Measurements from ENCODE around the gene HNRNPUL2. TPM values are rescaled to one million over a fixed set of nuclear protein-coding genes. Genes with fewer than 3 reads are reported as not detected.
A peak's percentile ranks its signal among the peaks of the same experiment; 100 is the strongest.

The HNRNPUL2 gene
- total and polyA plus RNA-seq, 9 of the 15 experiments (the other 6 are each of a cell fraction or from before 2014, with no cell fraction given), result 0.89 to 44.3 (median 15.2) TPM

DNA sequence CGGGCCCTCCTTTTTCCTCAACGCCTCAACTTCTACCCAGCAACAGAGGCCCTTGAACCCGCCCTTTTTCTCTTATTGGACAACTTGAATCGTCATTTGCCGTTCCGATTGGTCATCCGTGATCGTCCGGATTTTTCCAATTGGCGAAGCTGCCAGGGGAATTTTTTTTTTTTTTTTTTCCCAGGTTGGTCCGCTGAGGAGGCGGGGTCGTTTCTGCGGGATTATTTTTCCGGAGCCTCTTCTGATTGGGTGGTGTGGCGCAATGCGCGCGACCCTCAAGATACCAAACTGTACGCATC, 564 bp upstream of the HNRNPUL2 start:
- FAIRE-seq, result peak; percentile 91
- WGBS (ENCODE audit: insufficient coverage, low coverage, missing lambda C conversion rate), result under 1% methylated on average over 20 of the region's 20 CpGs
- in situ Hi-C loops (cut with MboI), result no loop called here
- TF ChIP-seq ASH1L (IDR thresholded peaks at IDR 0.05; ENCODE audit: borderline replicate concordance, low read depth, partially characterized antibody), result peak; percentile 89
- peak; percentile 53; the same call in 1 of the 2 replicates for TF ChIP-seq SP1 (CRISPR knock-in tag; IDR thresholded peaks at IDR 0.05)
- TF ChIP-seq, protein P1, sequence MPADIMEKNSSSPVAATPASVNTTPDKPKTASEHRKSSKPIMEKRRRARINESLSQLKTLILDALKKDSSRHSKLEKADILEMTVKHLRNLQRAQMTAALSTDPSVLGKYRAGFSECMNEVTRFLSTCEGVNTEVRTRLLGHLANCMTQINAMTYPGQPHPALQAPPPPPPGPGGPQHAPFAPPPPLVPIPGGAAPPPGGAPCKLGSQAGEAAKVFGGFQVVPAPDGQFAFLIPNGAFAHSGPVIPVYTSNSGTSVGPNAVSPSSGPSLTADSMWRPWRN (IDR thresholded peaks at IDR 0.05; ENCODE audit: low read depth), result peak; percentile 56; the same call in 1 of the 2 replicates
- TF ChIP-seq, protein P2, sequence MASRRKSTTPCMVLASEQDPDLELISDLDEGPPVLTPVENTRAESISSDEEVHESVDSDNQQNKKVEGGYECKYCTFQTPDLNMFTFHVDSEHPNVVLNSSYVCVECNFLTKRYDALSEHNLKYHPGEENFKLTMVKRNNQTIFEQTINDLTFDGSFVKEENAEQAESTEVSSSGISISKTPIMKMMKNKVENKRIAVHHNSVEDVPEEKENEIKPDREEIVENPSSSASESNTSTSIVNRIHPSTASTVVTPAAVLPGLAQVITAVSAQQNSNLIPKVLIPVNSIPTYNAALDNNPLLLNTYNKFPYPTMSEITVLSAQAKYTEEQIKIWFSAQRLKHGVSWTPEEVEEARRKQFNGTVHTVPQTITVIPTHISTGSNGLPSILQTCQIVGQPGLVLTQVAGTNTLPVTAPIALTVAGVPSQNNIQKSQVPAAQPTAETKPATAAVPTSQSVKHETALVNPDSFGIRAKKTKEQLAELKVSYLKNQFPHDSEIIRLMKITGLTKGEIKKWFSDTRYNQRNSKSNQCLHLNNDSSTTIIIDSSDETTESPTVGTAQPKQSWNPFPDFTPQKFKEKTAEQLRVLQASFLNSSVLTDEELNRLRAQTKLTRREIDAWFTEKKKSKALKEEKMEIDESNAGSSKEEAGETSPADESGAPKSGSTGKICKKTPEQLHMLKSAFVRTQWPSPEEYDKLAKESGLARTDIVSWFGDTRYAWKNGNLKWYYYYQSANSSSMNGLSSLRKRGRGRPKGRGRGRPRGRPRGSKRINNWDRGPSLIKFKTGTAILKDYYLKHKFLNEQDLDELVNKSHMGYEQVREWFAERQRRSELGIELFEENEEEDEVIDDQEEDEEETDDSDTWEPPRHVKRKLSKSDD (conservative IDR thresholded peaks at IDR 0.05; ENCODE audit: low read length), result no peak
- no peak for TF ChIP-seq ZNF785 (CRISPR knock-in tag; IDR thresholded peaks at IDR 0.05)
- TF ChIP-seq, protein P3, sequence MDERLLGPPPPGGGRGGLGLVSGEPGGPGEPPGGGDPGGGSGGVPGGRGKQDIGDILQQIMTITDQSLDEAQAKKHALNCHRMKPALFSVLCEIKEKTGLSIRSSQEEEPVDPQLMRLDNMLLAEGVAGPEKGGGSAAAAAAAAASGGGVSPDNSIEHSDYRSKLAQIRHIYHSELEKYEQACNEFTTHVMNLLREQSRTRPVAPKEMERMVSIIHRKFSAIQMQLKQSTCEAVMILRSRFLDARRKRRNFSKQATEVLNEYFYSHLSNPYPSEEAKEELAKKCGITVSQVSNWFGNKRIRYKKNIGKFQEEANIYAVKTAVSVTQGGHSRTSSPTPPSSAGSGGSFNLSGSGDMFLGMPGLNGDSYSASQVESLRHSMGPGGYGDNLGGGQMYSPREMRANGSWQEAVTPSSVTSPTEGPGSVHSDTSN (CRISPR knock-in tag; IDR thresholded peaks at IDR 0.05; ENCODE audit: low read depth), result no peak
- TF ChIP-seq, protein P3 (tag; conservative IDR thresholded peaks at IDR 0.05; ENCODE audit: low read depth), result no peak
- TF ChIP-seq MBD2 (IDR thresholded peaks at IDR 0.05; ENCODE audit: borderline replicate concordance, low read depth), result no peak
- no peak for TF ChIP-seq ZNF717 (CRISPR knock-in tag; IDR thresholded peaks at IDR 0.05)
- no peak for TF ChIP-seq SMARCC2 (IDR thresholded peaks at IDR 0.05; ENCODE audit: low read depth)
- no peak for TF ChIP-seq HNRNPK (IDR thresholded peaks at IDR 0.05; ENCODE audit: low read depth, low read length, poor library complexity, severe bottlenecking)
- TF ChIP-seq CEBPB (tag; IDR thresholded peaks at IDR 0.05), result peak; percentile 84; the same call in 1 of the 2 replicates
- TF ChIP-seq ZNF133 (CRISPR knock-in tag; IDR thresholded peaks at IDR 0.05), result no peak
- no peak for TF ChIP-seq PCBP2 (IDR thresholded peaks at IDR 0.05; ENCODE audit: low read depth, low read length, poor library complexity, severe bottlenecking)
- no peak for TF ChIP-seq TFAM (CRISPR knock-in tag; conservative IDR thresholded peaks at IDR 0.05)
- peak; percentile 88 for TF ChIP-seq MYBL2 (IDR thresholded peaks at IDR 0.05; ENCODE audit: low read depth)
- no peak for TF ChIP-seq MYBL2 (CRISPR knock-in tag; IDR thresholded peaks at IDR 0.05; ENCODE audit: borderline replicate concordance)

More for the DNA sequence above, 564 bp upstream of the HNRNPUL2 start:
- ATAC-seq, result peak; percentile 80
- Histone ChIP-seq H3K9me3 (replicated peaks; ENCODE audit: control insufficient read depth, insufficient read depth, low read depth, low read length) (no peaks in the 10 kb centered on the region), H3K4me1 (replicated peaks in 1 of 2; ENCODE audit: control insufficient read depth in 2 of 2, insufficient read depth in 2 of 2, low read length in 2 of 2) (peaks cover 13 to 19% of the 10 kb centered on the region in 2 experiments; a peak in 4 of 5 replicates), H3K27me3 (ENCODE audit: control insufficient read depth in 2 of 2, insufficient read depth in 2 of 2, low read length in 2 of 2) (no peaks in the 10 kb centered on the region), H3K9me1 (ENCODE audit: control insufficient read depth, insufficient read depth, low read length) (no peaks in the 10 kb centered on the region), H3K27ac (ENCODE audit: extremely low read depth, low read depth, low read length) (peak overlapping the region; percentile 99), H4K20me1 (replicated peaks; ENCODE audit: control insufficient read depth, insufficient read depth, low read length) (peaks cover 6% of the 10 kb centered on the region; the same call in 1 of the 2 replicates), H3K9ac (ENCODE audit: insufficient read depth in 1 of 2, low read depth in 2 of 2, low read length in 2 of 2) (peak overlapping the region; percentile 98 to 100), H3K4me2 (ENCODE audit: insufficient read depth, low read length) (peak overlapping the region; percentile 100), H3K4me3 (peak overlapping the region; percentile 90), H2AFZ (ENCODE audit: low read depth, low read length) (peak overlapping the region; percentile 100), H3K79me2 (ENCODE audit: control insufficient read depth, insufficient read depth, low read length) (peaks cover 70% of the 10 kb centered on the region), H3K36me3 (ENCODE audit: control insufficient read depth, insufficient read depth, low read length) (peaks cover 49% of the 10 kb centered on the region)
- peak; percentile 61 to 97 (median 81) for DNase-seq (ENCODE audit: extremely low read depth in 1 of 4, low spot score in 3 of 4)
- no TSS peak for BruUV-seq (replicated peaks)
- POLR2A ChIA-PET, result interaction anchor here (0.6 to 4.5 kb wide), 30 partner anchors 10 to 269 kb away, joined by 3 to 31 read pairs (median 4); partner anchors contain the start of genes BSCL2, C11orf98, CSKMT and EEF1G
- CTCF ChIA-PET (ENCODE audit: low intra/inter-chr PET ratio), result interaction anchor here (1.1 kb wide), 1 partner anchor 60 kb away, joined by 4 read pairs; the partner anchor contains the start of gene TMEM179B
- intact Hi-C loops (cut with micrococcal nuclease), result loop anchor here (1.0 to 10.0 kb wide), 7 partner anchors 21 to 136 kb away; partner anchors contain the start of genes BSCL2, GNG3, POLR2G and TMEM179B
